ENCODE measurements around the gene TMEM202.

- TF ChIP-seq, protein P1, sequence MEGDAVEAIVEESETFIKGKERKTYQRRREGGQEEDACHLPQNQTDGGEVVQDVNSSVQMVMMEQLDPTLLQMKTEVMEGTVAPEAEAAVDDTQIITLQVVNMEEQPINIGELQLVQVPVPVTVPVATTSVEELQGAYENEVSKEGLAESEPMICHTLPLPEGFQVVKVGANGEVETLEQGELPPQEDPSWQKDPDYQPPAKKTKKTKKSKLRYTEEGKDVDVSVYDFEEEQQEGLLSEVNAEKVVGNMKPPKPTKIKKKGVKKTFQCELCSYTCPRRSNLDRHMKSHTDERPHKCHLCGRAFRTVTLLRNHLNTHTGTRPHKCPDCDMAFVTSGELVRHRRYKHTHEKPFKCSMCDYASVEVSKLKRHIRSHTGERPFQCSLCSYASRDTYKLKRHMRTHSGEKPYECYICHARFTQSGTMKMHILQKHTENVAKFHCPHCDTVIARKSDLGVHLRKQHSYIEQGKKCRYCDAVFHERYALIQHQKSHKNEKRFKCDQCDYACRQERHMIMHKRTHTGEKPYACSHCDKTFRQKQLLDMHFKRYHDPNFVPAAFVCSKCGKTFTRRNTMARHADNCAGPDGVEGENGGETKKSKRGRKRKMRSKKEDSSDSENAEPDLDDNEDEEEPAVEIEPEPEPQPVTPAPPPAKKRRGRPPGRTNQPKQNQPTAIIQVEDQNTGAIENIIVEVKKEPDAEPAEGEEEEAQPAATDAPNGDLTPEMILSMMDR (conservative IDR thresholded peaks at IDR 0.05; ENCODE audit: low read length), result no peak
- TF ChIP-seq EZH2phosphoT487 (IDR thresholded peaks at IDR 0.05; ENCODE audit: borderline replicate concordance), result no peak
These were observed 29.8 kb upstream of the TMEM202 start for GRCh38 chr15:72368325-72368724.

Data from Loucy (cell line).